ENCODE measurements around the gene MMS19.
A peak's percentile ranks its signal among the peaks of the same experiment; 100 is the strongest.

Gene MMS19, protein sequence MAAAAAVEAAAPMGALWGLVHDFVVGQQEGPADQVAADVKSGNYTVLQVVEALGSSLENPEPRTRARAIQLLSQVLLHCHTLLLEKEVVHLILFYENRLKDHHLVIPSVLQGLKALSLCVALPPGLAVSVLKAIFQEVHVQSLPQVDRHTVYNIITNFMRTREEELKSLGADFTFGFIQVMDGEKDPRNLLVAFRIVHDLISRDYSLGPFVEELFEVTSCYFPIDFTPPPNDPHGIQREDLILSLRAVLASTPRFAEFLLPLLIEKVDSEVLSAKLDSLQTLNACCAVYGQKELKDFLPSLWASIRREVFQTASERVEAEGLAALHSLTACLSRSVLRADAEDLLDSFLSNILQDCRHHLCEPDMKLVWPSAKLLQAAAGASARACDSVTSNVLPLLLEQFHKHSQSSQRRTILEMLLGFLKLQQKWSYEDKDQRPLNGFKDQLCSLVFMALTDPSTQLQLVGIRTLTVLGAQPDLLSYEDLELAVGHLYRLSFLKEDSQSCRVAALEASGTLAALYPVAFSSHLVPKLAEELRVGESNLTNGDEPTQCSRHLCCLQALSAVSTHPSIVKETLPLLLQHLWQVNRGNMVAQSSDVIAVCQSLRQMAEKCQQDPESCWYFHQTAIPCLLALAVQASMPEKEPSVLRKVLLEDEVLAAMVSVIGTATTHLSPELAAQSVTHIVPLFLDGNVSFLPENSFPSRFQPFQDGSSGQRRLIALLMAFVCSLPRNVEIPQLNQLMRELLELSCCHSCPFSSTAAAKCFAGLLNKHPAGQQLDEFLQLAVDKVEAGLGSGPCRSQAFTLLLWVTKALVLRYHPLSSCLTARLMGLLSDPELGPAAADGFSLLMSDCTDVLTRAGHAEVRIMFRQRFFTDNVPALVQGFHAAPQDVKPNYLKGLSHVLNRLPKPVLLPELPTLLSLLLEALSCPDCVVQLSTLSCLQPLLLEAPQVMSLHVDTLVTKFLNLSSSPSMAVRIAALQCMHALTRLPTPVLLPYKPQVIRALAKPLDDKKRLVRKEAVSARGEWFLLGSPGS

DNA sequence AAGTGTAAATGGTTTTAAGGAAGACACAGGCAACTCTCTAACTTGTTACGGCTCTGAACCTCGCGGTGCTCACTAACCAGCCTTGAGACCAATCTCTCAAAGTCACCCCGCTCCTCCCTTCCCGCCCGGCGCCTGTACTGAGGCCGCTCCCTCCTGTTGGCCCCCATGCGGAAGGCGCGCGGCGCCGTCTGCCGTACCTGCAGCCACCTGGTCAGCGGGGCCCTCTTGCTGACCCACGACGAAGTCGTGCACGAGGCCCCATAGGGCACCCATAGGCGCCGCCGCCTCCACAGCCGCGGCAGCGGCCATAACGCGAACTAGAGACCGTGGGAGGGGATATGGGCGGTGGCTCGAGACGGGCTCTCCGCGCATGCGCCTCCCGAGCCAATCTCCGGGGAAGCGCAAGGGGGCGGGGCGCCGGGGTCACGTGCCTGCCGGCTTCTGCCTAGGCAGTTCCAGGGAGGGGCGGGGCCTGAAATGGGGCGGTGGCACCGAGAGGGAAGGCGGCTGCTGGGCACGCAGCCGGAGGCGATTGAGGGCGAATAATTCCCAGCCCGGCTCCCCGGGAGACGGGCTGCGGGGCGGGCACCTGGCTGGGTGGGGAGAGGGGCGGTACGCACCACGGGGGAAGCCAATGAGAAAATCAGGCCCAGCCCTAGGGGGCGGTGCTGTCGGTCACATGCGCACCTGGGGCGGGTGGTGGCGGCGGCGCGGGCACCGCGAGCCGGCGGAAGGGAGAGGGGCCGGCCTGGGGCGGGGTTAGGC, at the start of gene MMS19:
Gene MMS19 (minus strand): TSS at position 347 of the 765 bp plus-strand sequence. CDS start 38 bp downstream, at position 309.
- DNase-seq (ENCODE audit: low spot score): peak; percentile 98

DNA sequence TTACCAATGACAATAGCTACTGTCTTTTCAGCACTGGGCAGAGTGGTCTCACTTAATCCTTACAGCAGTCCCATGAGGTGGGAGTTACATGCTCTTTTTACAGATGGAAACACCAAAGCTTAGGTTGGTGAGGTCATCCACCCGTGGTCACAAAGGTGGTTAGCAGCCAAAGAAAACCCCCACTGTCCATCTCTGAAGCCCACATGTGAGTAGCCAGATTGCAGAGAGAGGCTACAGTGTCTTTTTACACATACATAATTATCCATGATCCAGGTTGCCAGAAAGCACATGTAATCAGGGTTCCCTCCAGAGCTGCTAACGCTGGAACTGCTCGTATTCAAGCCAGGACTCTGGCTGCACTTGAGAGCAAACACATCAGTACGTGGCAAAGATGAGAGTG, 49.7 kb upstream of the MMS19 start:
- no peak for DNase-seq (ENCODE audit: low spot score)

DNA sequence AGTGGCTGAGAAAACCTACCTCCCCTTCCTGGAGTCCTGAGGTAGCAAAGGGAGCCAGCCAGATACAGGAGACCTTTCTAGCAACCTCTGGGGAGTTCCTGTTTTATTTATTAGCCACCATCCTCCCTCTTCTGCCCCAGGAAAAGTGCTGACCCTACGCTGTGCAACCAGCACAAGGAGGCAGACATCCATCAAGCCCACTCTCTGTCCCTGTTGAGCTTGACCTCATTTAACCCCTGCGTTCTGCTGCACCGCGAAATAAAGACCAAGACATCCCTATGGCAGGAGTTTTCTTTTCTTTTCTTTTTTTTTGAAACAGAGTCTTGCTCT, 49.0 kb upstream of the MMS19 start:
- no peak for DNase-seq (ENCODE audit: low spot score)

DNA sequence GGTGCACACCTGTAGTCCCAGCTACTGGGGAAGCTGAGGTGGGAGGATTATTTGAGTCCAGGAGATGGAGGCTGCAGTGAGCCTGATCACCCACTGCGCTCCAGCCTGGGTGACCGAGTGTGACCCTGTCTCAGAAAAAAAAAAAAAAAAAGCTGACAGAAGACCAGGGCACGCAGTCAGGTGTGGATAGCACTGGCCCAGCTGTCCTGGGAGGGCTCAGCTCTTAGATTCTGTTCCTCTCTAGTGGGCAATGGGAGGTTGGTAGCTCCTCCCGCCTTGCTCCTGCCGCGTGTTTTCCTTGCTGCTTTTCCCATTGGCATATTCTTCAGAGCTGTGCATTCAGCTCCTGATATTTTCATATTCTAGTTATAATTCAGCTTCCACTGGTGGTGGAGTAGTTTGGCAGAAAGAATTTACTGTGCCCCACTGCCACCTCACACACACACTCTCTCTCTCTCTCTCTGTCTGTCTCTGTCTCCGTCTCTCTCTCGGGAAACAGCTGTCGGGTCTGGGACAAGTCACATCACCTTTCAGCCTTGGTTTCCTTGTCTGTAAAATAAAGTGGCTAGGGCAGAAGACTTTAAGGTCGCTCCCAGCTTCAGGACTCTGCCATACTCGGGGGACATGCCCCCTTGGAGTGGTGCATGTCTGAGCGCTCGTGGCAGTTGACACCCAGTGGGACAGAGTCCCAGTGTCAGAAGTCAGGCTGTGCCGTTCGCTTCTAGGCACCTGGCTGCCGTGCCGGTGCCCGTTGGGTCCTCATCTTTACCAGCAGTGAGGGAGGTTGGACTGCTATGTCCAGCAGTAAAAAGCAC, 48.4 kb upstream of the MMS19 start:
- DNase-seq (ENCODE audit: low spot score): no peak

DNA sequence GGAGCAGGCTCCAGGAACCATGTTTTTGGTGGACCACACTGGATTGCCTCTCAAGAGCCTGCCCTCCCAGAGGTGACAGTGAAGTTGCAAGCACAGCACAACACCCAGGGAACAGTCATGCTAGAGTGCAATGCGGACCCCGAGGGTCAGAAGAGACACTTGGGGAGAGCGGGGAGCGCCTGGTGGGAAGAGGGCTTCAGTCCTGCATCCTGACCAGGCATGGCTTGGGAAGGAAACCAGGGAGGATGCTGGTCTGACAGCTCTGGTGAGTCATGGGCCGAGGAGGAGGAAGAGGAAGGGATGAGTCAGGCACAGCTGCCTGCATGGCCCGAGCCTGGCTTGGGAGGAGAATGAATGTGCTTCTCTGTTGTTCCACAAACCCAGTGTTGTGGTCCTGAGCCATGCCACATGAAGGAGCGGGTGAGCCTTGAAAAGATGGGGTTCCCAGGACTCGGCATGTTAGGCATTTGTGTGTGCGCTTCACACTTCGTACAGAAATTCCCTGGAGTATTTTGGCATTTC, 44.9 kb upstream of the MMS19 start:
- peak; percentile 95 for DNase-seq (ENCODE audit: low spot score)

DNA sequence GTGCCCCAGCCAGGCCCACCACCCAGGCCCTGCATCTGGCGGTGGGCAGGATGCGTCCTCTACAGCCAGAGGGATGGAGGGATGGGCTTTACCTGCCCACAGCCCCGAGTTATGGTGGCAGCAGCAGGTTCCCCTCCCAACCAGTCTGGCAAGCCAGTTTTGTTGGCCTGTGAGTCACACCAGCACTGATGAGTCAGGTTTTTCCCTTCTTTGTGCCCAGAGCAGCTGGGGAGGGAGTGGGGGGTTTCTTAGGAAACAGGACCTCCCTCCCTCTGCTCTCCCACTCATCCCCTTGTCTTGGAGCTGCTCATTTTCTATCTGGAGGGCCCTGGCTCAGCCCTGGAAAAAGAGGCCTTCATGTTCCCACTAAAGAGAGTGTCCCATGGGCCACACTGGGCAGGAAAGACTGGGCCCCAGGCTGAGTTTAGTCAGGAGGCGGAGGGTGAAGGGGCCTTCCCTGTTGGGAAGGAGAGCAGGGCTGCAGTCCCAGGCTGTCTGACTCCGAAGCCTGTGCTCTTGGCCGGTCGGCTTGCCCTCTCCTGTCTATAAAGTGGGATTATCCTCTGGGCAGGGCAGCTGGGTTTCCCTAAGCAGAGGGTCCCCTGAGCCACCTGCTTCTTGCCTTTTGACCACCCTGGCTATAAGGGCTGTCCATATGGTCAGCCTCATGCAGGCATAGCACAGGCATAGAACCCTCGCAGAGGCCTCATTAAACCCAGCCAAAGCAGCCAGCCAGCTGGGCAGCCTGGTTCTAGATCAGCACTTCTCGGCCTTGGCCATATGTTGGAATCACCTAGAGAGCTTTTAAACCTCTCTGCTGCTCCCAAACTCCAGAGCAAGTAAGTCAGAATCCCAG, 44.2 kb upstream of the MMS19 start:
- peak; percentile 79 for DNase-seq (ENCODE audit: low spot score)

DNA sequence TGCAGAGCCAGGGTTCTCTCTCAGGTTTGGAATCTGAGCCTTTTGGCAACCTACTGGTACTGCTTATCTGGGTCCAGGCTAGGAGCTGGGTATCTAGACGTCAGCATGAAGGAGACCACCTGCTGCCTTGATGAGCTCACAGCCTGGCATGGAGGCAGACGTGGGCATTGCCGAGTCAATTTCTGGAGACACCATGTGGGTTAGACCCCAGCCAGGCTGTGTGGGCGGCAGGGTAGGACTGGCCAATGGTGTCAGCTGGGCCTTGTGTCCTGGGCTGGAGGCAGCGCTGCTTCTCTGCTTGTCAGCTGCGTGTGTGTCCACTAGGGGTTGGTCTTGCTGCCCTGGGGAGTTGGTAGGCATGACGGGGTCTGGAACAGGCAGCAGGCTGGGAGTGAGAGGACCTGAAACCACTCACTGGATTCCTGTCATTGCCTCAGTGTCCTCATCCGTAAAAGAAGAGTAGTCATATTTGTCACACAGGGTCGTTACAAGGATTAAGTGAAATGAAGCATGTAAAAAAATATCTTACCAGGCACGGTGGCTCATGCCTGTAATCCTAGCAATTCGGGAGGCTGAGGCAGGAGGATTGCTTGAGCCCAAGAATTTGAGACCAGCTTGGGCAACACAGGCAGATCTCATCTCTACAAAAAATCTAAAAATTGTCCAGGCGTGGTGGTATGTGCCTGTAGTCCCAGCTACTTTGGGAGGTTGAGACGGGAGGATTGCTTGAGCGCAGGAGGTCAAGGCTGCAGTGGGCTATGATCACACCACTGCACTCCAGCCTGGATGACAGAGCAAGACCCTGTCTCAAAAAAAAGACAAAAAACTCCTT, 42.7 kb upstream of the MMS19 start:
- no peak for DNase-seq (ENCODE audit: low spot score)

DNA sequence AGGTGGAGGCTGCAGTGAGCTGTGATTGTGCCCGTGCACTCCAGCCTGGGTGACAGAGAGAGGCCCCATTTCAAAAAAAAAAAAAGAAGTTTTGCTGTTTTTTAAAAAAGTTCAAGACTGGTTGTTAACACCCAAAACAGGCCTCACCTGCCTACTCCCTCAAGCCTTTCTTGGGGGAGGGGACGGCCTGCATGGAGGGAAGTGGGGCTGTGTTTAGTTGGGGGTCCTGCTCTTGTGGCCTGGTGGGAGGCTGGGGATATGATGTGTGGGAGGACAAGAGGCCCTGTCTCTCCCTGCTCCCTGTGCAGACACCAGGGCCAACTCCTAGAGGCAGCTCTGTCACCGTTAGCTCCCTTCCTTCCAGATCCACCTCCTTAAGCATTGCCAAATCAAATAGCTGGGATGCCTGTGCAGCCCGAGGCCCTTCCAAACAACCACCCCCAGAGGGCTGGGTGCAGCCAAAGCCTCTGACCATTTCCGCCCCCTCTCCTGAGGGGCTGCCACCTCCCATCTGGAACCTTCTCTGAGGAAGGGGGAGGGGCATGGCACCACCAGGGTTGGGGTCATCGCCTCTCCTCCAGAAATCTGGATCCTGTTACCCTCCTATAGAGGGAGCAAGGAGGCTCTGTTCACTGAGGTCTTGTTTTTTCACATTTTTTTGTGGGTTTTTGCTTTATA, 41.4 kb upstream of the MMS19 start:
- DNase-seq (ENCODE audit: low spot score): no peak

DNA sequence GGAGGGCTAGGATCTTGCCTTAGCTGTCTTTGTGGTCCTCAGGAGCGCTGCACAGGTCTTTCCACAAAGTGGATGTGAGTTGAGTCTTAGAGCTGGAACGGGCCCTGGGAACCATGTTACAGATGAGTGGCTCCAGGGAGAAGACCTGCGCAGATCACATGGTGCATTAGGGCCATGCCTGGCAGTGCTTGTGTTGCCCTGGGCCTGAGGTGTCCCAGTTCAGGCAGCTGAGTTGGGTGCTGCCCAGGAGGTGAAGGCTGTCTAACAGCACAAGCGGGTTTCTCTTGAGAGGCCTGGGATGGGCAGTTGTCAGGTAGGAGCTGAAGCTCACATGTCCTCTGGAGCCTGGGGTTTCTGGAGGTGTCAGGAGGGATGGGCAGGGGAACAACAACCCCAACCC, 40.6 kb upstream of the MMS19 start:
- no peak for DNase-seq (ENCODE audit: low spot score)

DNA sequence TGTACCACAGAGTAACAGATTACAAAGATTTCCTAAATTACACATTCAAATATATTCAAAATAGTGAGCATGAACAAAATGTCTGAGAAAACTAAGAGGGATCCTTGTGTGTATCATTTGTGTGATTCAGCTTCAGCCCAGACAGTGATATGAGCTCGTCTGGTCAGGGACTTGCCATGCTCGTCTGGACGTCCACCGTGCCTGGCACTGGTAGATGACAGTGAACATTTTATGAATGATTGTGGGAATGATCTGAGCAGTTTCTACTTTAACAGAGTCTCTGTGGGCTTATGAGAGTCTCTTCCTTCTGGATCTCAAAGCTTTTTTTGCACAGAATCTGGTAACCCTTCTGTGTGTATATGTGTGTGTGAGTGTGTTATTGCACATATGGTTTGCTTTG, 40.2 kb upstream of the MMS19 start:
- DNase-seq (ENCODE audit: low spot score): no peak

DNA sequence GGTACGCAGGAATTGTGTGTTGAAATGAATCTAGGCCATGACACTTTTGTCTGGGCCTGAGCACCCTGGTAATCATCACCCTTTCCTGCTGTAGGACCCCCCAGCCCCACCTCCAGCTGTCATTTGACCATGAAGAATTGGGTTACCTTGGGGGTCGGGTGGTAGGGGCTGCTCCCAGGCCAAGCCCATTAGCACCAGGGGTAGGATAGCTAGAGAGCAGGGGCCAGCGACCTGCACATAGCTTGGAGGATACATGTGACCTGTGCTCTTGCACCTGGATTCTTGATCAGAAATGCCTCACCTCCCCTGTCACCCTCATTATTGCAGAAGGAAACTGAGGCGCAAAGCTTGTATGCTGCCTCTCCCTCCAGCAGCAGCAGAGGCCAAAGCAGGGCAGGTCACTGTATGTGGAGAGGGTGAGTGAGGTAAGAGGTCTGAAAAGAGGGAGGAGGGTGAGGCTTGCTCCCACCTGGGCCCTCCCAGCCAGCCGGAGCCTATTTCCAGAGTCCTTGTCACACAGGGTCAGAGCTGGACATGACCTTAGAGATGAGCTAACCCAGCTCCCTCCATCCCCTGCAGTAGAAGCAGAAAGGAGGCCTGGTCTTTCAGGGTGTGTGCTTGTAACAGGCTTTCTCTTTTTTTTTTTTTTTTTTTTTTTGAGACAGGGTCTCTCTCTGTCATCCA, 39.1 kb upstream of the MMS19 start:
- DNase-seq (ENCODE audit: low spot score): no peak

DNA sequence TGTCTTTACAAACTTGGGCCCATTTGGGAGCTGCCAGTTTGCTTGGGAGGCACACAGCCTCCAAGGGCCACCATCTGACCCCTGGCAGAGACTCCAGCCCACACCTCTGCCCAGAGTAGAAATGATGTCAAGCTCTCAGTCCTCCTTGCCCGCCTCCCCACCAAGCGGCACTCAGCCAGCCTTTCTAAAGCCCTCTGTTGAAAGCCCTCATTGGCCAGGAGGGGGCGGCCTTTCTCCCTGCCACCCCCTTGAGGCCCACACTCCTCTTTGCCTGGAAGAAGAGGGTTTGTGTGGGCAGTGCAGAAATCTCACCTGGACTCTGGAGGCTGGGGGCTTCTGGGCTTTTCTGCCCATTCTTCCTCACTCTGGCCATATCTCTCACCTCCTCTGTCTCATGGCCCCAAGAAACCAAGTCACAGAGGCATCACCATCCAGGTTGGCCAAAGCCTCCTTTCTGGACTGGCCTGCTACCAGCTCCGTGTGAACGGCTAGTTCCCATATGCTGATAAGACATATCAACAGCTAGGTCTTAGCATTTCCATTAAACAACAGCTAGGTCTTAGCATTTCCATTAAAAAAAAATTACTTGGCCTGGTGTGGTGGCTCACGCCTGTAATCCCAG, 36.6 kb upstream of the MMS19 start:
- peak; percentile 70 for DNase-seq (ENCODE audit: low spot score)

DNA sequence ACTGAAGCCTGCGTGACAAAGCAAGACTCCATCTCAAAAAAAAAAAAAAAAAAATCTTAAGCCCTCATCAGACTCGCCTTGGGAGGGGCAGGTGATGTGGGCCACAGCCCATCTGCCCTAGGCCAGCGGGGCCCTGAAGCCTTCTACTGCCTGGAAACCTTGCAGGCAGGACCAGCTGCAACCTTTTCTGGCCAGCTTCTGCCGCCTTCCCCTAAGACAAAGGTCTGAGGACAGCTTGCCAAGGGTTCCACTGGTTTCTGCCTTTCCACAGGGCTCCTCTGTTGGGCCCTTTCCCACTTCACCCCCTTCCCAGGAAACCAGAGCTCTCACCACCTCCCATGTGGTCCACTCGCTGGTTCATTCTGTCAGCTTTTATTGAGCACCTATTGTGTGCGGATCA, 35.7 kb upstream of the MMS19 start:
- DNase-seq (ENCODE audit: low spot score): peak; percentile 40

DNA sequence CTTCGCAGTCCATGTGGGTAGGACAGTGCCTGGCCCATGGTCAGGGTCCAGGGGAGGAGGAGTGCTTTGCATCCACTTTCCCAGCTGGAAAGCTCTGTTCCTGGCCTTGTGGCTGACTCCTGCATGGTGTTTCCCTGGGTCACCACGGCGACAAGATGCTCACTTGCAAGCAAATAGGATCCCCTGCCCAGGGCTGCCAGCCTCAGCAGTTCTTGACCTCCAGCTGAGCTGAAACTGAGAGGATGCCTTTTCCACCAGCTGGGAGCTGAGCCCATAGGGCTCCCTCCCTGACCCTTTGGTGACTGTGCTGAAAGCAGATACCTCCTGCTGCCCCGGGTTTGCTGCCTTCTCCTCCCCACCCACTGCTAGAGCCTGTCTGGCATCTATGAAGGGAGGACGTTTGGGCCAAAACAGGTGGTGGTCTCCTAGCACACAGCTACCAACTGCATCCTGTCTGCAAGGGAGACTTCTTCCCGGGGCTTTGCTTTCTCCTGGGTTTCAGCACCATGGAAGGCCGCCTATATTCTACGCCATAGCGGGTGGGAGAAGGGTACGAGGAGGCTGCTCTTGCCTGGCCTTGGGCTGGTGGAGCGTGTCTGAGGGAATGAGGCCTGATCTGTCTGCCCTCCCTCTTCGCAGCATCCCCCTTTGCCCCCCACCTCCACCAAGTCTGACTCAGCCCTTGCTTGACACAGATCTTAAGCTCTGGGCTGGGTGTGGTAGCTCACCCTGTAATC, 34.9 kb upstream of the MMS19 start:
- peak; percentile 69 for DNase-seq (ENCODE audit: low spot score)

DNA sequence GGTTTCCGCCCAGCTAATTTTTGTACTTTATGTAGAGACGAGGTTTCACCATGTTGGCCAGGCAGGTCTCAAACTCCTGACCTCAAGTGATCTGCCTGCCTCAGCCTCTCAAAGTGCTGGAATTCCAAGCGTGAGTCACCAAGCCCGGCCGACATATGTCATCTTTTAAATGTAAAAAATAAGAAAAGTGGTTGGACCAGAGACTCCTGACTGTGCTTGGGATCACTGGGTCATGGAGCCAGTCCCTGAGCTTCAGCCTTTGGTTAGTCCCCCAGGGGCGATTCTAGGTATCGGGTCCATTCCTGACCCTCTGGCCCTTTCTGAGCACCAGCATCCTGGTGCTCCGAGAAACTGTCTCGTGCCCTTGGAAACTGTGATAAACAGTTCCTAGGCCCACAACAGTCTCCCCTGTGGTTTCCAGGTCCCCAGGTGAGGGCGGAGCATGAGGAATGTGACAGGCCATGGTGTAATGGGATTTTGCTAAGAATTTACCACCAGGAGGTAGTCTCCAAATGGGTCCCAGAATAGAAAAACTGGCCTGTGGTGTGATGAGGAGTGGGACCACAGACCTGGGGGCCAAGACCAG, 33.3 kb upstream of the MMS19 start:
- DNase-seq (ENCODE audit: low spot score): no peak

DNA sequence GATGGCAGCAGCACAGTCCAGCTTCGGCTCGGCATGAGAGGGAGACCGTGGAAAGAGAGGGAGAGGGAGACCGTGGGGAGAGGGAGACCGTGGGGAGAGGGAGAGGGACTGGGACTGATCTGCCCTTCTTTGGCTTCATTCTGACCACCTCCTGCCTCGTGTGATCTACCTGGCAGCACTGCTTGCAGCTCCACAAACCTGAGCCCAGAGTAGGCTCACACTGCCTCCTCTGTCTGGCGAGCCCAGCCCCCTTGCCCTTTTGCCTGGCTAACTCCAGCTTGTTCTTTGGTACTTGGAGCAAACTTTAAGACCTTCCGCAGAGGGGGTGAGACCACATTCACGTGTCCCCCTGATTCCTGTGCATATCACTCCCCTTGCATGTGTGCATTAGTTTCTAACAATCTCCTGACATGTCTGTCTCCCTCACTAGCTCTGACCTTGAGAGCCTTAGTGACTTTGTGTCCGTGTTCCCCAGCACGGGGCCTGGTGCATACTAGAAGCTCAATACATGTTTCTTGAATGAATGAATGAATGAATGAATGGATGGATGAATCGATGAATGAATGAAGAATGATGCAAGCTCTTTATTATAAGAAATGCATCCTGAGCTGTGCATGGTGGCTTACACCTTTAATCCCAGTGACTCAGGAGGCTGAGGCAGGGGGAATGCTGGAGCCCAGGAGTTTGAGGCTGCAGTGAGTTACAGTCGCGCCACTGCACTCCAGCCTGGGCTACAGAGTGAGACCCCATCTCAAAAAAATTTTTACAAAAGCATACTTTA, 31.7 kb upstream of the MMS19 start:
- DNase-seq (ENCODE audit: low spot score): no peak

Data from Ammon's horn (tissue), 1 donor.